Amygdala (tissue), 56 donors: ENCODE data around the gene VAMP5.
"Not testable (repeated sequence)": the region's sequence is repeated elsewhere in the genome, so short reads cannot be mapped to it uniquely, and the experiment has no call there.

Source experiments
- DNase-seq, 56 donors: peaks; one replicate each; lab custom pipeline; 2025; lab: John Stamatoyannopoulos, UW

Gene VAMP5

DNA sequence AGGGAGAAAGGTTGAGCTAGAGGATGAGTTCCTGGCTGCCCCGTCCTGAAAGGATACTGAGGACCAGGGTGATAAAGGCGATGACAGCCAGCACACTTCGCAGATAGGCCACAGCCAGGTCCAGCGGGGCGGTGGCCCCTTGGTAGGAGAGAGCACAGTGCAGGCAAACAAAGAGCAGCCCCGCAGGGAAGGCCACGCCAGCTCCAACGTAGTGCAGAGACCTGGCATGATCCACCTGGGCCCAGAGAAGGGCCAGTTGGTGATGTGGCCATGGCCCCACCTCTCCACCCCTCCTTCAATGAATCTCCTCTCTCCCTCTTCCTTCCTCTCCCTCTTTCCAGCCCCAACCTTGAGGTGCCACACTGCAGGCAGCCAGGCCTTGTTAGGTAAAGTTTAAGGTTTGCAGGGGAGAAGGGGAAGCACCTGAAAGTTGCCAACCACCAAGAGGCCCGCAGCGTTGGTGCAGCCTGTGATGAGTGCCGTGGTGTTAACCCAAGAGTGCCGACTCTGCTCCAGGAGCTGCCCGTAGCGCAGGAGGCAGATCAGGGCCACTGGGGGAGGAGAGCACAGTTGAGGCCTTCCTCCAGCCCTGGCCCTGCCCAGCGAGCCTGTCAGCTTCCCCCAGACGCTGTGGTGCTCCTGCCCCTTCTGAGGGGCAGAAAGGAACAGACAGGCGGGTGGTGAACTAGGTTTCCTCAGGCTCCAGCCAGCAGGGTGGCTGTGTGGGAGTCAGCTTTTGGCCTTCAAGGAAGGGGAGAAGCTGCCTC, 15.4 kb downstream of the VAMP5 start:
- DNase-seq: no peak

DNA sequence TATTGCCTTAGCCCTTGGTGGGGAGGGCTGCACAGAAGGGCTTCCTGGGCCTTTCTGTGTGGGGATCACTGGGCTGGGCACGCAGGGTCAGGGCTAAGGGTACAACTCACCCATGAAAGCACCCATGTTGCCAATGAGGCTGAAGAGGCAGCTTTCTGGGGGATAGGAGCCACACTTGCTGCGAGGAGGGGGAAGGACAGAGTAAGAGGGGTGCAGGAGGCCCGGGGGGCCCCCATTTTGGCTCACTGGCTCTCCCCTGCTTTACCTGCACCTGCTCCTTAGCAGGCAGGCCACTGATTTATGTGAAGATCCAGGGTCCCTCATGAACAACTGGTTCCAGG, 16.0 kb downstream of the VAMP5 start:
- DNase-seq: no peak

DNA sequence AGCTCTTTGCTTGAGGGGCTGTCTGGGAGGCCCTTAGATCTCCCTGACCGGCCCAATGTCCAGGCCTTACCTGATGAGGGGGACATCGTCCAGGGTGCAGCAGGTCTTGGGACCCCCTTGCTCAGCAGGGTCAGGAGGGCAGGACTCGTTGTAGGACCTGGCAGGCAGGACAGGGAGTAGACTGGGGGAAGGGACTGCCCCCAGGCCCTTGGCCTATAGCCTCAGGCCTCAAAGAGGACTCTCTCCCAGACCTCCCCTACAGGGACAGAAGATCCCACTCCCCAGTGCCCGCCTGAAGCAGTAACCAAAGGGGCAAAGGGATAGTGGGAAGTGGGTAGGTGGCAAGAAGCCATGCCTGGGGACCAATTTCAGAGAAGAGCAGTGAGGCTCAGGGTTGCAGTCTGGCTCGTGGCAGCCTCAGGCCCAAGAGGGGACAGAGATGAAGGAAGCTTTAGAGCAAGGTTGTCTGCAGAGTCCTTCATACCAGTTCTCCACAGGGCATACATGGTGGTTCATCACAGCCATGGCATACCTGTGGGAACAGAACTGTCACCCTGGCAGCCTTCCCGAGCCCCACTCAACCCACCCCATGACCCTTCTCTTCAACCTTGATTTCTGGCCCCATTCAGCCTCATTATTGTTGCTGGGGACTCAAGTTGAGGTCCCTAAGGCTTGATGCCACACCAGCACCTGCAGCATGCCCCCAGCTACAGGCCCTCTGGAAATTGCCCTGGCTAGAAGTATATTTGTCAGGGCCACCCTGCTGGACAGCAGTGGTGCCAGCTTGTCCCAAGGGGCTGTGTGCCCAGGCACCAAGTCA, 16.9 kb downstream of the VAMP5 start:
- no peak for DNase-seq

DNA sequence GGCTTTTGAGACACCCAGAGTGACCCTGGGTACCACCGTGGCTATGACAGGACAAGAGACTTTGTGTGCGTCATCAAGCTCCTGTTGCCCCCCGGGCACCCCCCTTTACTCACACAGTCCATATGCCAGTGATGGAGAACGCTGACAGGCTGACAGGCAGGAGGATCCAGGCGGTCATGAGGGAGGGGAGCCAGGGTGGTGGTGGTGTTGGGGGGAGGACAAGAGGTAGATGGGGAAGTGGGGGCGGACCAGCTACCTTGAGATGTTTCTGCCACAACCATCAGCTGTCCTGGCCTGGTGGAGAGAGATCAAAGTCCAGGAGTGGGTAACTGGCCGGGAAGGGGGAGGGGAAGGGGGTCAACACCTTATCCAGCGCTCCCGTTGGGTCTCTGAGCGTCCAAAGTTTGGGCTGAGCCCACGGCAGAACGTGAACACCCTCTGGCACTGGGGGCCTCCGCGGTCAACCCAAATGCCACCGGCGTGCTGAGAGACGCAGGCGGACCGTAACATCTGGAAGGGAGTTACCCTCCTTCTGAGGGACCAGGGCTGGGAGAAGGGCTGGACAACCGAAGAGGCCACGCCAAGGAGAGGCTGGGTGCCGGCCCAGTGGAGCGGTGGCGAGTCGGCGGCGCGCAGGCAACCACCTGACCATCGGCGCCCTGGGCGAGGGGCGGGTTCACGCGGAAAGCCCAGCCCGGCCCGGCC, 17.7 kb downstream of the VAMP5 start:
- peak in 35 of 56 donors; percentile 24 to 87 (median 71) for DNase-seq

DNA sequence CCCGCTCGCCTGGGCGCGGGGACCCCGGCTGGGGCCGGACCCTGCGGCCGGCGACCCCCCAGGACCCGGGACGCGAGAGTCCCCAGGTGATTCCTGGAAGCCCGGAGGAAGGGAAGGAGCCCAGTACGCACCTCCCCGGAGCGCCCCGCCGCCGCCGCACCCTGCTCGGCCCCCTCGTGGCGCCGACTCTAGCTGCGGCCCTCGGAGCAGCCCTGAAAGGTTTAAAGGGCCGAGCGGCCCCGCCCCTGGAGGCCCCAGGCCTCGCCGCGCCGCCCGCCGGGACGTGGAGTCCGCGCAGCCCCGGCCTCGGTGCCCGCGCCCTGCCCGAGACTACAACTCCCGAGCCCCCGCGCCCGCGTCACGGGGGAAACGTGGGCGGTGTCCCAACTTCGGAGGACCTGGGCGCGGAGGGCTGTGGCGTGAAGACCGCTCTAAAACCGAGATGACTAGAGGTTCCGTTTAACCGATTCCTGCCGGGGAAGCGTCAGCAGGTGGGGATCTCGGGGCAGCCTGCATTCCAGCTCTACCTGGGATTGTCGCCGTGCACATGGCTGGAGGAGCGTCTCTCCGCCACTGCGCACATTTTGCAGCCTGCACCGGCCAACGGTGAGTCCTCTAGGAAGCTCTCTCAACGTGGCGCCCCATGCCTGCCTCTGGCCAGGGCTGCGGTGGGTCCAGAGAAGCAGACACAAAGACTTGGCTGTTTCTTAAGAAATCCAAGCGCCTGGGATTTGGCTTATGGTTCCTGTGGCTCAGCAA, 18.4 kb downstream of the VAMP5 start, which contains the start of gene TMEM150A:
TMEM150A (minus strand) TSS at position 223 of the 759 bp plus-strand sequence. CDS start 750 bp downstream, outside the sequence.
- DNase-seq: peak; percentile 49 to 96 (median 85)

DNA sequence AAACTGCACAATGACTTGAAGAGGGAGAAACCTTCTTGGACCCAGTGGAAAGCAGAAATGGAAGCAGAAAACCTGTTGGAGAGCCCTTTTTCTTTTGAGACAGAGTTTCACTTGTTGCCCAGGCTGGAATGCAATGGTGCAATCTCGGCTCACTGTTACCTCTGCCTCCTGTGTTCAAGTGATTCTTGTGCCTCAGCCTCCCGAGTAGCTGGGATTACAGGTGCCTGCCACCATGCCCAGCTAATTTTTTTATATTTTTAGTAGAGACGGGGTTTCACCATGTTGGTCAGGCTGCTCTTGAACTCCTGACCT, 19.9 kb downstream of the VAMP5 start:
- not testable (repeated sequence) for DNase-seq

DNA sequence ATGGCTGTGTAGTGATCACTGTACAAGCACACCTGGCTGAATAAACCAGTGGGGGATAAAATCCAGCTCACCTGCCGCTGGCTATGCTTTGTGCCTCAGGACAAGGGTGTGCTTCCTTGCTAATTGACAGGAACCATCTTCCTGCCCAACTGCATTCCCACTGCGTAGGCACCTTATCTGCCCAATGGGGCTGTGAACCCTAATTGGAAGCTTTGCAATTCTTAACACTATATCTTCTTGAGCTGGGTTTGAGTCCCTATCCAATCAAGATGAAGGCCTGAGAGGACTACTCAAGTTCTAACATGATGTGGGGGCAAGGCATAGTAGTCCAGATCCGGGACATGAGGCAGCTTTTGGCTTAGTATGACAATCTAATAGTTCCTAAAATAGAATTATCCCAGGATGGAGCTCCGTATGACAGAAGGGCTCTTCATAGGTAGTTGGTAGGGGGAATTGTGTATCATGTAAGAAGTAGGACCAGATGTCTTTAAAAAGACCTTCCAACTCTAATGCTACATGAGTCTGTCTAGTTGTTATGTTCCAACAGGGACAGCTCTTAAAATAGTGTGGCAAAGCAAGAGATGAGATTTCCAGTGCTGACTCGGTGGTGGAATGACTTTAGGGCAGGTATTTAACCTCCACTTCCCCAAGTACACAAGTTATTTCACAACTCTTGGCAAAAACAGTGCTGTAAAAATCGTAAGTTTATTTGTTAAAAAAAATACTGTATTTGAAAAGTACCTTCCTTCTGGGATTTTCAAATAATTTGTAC, 20.5 kb downstream of the VAMP5 start:
- no peak for DNase-seq

DNA sequence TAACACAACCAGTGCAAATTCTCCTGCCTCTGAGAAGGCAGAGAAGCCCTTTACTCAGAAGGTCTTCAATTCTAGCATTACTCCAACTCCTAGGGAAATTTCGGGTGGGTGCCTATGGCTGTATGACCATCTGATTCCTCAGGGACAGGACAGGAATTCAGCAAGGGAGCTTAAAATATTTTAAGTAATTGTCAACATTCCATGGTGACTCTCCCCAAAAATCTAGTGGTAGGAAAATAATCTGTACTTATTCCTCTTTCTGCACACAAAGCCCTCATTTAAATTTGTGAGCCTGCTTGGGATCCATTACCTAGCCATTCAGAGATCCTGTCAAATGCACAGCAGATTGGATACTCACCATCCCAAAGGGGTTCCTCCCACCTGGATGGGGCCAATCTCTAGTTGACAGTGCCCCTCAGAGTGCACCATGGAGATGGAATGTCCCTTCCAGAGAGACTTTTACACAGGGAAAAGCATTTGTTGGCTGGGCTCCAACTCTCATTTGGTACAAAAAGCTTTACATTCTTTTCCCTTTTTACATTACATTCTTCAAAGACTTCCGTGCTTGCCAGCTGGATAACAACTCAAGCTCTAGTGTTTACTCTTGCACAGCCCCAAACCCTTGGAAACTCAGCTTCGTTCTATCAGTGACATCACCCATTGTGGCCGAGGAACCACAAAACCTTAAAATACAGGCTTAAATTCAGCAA, 21.3 kb downstream of the VAMP5 start:
- DNase-seq: peak in 2 of 56 donors; percentile 24 to 29

DNA sequence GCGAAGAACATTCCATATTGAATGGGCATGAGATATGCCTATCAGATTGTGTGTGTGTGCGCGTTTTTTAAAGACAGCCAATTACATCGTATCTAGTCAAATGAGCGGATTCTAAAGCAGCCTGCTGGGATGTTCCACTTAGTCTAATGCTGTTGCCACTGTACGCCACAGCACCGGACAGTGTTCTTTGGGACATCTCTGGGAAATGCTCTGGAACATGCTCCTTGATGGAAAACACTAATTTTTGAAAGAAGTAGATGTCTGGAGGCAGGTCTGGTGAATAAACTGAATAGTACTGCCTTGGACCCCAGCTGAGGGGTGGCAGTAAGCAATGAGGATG, 21.9 kb downstream of the VAMP5 start:
- no peak for DNase-seq

DNA sequence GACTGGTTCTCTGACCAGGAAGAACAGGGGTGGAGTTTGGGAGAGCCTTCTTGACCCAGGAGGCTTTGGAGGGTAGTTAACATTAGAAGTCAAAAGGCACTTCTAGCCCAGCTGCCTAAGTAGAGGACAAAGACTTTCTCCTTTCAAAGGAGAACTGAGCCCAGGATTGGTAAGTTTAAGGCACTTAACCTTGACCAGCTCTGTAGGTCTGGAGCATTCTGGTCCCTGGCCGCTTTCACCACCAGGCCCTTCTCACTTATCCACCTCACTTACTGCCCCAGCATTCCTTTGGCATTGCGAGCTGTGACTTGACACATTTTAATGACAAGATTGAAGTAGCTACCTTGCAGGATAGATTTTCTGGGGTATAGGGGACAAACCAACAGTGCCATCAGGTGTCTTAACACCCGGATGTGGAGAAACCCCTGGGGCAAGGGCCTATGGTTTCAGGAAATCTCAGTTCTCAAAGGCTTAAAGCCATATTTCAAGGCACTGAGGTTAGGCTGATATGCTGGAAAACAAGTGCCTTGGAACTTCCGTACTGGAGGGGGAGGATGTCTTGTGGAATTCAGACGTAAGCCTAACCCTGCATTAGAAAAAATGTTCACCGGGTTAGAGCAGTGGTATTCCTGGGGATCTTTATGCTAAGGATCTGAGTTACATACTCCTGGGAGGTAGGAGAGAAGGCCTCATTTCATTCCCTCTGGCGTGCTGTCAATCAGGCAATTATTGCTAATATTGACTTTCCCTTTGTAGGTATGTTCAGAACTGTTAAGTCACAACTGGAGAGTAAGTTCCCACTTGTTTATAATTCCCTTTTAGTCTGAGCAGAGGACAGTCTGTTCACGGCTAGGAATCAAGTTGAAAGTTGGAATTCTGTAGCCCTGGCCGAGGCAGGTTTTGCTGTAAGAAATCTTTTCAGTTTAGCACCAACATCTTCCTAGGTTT, 23.3 kb downstream of the VAMP5 start:
- no peak for DNase-seq

DNA sequence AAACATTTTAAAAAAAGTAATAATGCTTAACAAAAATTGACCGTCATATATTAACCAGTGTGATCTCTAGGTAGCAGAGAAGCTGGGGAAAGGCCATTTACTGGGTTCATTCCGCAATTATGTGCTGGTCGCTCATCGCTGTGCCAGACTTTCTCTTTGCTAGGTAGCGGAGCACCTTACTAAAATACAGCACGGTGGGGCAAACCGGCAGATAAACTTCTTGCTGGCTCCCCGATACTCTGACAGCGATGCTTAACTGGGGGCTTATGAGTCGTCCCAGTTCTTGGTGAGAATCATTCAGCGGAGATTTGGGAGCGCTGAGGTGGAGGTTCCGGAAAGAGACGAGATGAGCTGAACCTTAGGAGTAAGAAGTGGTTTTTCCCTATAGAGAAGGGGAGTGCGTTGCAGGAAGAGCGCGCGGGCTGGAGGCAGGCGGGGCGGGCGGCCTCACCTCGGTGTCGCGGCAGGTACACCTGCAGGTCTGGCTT, 27.0 kb downstream of the VAMP5 start:
- no peak for DNase-seq

DNA sequence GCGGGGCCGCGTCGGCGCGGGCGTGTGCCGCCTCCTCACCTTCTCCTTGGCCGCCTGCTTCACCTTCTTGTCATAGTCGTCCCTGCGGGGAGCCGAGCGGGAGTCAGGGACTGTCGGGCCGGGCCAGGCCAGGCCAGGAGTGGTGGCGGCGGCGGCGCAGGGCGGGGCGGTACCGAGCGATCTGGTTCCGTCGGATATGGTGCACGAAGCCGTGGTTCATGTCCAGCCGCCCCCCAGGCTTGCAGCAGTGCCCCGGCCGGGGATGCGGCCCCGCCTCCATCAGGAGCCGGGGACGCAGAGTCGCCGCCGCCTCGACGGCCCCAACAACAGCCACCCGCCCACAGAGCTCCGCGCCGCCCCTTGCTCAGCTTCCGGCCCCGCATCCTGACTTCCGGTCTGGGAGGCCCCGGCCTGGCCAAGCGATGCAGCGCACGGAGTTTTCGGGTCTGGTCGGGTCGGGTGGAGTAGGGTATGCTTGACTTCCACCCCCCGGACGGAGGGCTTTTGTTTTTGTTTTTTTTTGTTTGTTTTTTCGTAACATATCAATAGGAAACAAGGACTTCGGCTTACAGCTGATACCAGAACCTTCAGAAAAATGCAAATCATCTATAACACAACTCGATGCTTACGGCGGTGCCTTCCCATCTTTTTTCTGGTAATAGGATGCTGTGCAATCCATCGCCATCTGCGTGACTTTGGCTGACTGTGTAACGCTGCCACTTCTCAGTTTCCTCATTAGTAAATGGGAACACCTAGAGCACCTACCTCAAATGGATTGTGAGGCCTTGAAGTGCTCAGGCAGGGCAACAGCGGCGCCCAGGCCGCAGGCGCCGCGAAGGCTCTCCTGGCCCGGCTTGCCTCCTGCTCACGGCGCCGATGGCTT, 27.7 kb downstream of the VAMP5 start, which contains the start of gene C2orf68:
C2orf68 (minus strand) TSS at position 362 of the 883 bp plus-strand sequence; CDS start at position 280, 82 bp downstream.
- peak; percentile 11 to 92 (median 77) for DNase-seq

DNA sequence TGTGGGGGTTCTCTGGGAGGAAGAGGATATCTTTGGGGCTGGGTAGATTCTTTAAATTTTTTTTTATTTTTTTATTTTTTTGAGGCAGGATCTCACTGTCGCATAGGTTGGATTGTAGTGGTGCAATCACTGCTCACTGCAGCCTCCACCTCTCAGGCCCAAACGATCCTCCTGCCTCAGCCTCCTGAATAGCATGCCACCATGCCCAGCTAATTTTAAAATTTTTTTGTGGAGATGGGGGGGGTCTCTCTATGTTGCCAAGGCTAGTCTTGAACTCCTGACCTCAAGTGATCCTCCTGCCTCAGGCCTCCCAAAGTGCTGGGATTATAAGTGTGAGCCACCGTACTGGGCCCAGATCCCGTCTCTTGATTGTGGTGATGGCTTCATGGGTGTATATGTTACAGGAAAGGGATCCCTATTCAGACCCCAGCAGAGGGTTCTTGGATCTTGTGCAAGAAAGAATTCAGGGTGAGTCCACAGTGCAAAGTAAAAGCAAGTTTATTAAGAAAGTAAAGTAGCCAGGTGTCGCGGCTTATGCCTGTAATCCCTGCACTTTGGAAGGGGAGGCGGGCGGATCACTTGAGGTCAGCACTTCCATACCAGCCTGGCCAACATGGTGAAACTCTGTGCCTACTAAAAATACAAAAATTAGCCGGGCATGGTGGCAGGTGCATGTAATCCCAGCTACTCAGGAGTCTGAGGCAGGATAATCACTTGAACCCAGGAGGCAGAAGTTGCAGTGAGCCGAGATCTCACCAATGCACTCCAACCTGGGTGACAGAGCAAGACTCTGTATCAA, 29.7 kb downstream of the VAMP5 start:
- DNase-seq: no peak

DNA sequence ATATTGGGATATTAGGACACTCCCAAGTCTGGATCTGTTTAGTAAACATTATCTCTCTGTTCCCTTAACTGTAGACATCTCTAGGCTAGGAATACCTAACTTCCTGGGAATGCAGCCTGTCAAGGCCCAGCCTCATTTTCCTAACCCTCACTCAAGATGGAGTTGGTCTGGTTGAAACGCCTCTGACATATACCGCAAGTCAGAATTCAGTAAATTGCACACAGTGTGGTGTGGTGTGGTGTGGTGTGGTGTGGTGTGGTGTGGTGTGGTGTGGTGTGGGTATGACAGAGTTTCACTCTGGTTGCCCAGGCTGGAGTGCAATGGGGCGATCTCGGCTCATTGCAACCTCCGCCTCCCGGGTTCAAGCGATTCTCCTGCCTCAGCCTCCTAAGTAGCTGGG, 30.5 kb downstream of the VAMP5 start:
- not testable (repeated sequence) for DNase-seq

DNA sequence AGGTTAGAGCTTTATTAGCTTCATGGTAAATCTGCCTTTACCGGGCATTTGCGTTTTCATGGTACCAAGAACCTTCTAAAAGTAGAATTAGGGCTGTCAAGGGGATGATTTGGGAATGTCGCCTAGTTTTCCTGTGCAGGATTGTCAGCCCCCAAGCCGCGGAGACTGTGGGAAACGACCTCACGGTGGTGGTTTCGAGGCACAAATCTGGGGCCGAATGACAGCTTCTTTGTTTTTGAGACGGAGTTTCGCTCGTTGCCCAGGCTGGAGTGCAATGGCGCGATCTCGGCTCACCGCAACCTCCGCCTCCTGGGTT, 31.1 kb downstream of the VAMP5 start:
- DNase-seq: no peak

DNA sequence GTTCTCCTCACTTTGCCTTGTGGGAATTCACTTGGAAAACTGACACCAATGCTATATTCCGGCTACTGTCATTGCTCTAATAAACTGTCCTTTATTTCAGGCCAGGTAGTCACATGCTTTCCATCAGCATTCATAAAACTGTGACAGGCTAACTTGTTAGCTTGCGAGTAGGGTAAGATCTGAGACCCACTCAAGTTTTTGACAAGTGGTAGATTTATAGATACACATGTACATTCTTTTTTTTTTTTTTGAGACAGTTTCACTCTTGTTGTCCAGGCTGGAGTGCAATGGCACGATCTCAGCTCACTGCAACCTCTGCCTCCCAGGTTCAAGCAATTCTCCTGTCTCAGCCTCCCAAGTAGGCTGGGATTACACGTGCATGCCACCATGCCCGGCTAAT, 33.5 kb downstream of the VAMP5 start:
- DNase-seq: not testable (repeated sequence)
